ENCODE data around the gene SLC38A9. TPM values are rescaled to one million over a fixed set of nuclear protein-coding genes. Genes with fewer than 3 reads are reported as not detected.

Gene SLC38A9
- polyA plus RNA-seq, 1 of the 3 experiments (the other 2 are of a cell fraction) = 6.9 TPM

DNA sequence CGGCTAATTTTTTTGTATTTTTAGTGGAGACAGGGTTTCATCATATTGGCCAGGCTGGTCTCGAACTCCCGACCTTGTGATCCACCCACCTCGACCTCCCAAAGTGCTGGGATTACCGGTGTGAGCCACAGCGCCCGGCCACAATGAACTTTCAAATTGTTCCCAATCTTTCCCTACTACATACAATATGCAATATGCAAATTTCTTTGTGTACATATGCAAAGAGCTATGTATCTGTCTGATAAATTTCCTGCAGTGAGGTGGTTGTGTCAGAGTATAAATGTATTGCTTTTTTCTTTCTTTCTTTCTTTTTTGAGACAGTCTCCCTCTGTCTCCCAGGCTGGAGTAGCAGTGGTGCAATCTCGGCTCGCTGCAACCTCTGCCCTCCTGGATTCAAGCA lies 128.5 kb downstream of the SLC38A9 start:
- WGBS (ENCODE audit: low lambda C conversion rate) = 89% methylated on average over 9 of the region's 9 CpGs
- Histone ChIP-seq H3K27me3 (ENCODE audit: insufficient read depth) (no peaks in the 10 kb centered on the region), H3K4me1 (ENCODE audit: control insufficient read depth in 1 of 2, insufficient read depth in 2 of 2, low read depth in 1 of 2, low read length in 1 of 2) (no peaks in the 10 kb centered on the region), H3K79me2 (ENCODE audit: insufficient read depth) (no peaks in the 10 kb centered on the region), H3K4me3 (ENCODE audit: low read depth in 2 of 2, low read length in 1 of 2) (no peak overlapping the region), H4K20me1 (ENCODE audit: insufficient read depth) (no peaks in the 10 kb centered on the region), H3K9me2 (no peaks in the 10 kb centered on the region), H3K36me3 (replicated peaks in 1 of 2; ENCODE audit: control insufficient read depth in 1 of 2, insufficient read depth in 2 of 2, low read length in 1 of 2) (no peaks in the 10 kb centered on the region), H2AFZ (ENCODE audit: low read depth) (no peak overlapping the region), H3K27ac (ENCODE audit: low read depth in 2 of 2, low read length in 1 of 2) (no peak overlapping the region), H3F3A (replicated peaks; ENCODE audit: insufficient read depth) (no peaks in the 10 kb centered on the region), H3K4me2 (no peak overlapping the region), H3K9ac (no peak overlapping the region), H3K9me3 (no peaks in the 10 kb centered on the region)
- CTCF ChIA-PET = no interaction called here
- no peak for DNase-seq
- POLR2A ChIA-PET = no interaction called here
- no peak for TF ChIP-seq EZH2phosphoT487 (IDR thresholded peaks at IDR 0.05; ENCODE audit: borderline replicate concordance, low read depth)
- TF ChIP-seq GATA2 (CRISPR knock-in tag; IDR thresholded peaks at IDR 0.05) = no peak
- TF ChIP-seq NRF1 (IDR thresholded peaks at IDR 0.05; ENCODE audit: low read depth, low read length) = no peak
- no peak for TF ChIP-seq EP300 (IDR thresholded peaks at IDR 0.05; ENCODE audit: borderline replicate concordance in 1 of 2, low read depth in 1 of 2, low read length in 1 of 2)
- TF ChIP-seq RXRA (IDR thresholded peaks at IDR 0.05; ENCODE audit: borderline replicate concordance, low read depth) = no peak
- TF ChIP-seq JUND (IDR thresholded peaks at IDR 0.05) = no peak
- no peak for TF ChIP-seq NFIC (IDR thresholded peaks at IDR 0.05; ENCODE audit: borderline replicate concordance)
- TF ChIP-seq MXI1 (IDR thresholded peaks at IDR 0.05; ENCODE audit: low read depth, low read length) = no peak
- TF ChIP-seq MEF2A (IDR thresholded peaks at IDR 0.05; ENCODE audit: borderline replicate concordance, low read depth) = no peak
- no peak for TF ChIP-seq FOXM1 (IDR thresholded peaks at IDR 0.05; ENCODE audit: low read depth)

DNA sequence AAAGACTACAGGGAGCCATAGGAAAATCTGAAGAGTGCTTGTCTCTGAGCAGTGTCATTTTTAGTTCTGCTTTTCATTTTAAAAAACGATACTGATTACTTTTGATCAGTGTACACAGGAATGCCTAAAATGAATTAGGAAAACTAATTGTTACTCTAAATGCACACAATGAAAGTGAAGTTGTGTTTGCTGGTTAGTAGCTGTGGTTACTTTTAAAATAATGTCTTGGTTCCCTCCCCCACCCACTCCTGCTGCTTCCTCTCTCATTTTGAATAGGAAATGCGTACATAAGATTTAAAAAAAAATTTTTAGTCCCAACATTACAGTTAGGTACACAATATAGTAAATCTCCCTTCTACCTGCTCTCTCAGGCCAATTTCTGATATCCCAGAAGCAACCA lies 129.9 kb downstream of the SLC38A9 start:
- no peak for DNase-seq
- Histone ChIP-seq H3K27ac (ENCODE audit: low read depth in 2 of 2, low read length in 1 of 2) (no peak overlapping the region), H3K4me3 (ENCODE audit: low read depth in 2 of 2, low read length in 1 of 2) (no peak overlapping the region), H3F3A (replicated peaks; ENCODE audit: insufficient read depth) (no peaks in the 10 kb centered on the region), H3K79me2 (ENCODE audit: insufficient read depth) (no peaks in the 10 kb centered on the region), H3K27me3 (ENCODE audit: insufficient read depth) (no peaks in the 10 kb centered on the region), H3K9me3 (no peaks in the 10 kb centered on the region), H2AFZ (ENCODE audit: low read depth) (no peak overlapping the region; the same call in 1 of the 2 replicates), H3K4me2 (no peak overlapping the region), H3K9ac (no peak overlapping the region), H3K9me2 (no peaks in the 10 kb centered on the region), H4K20me1 (ENCODE audit: insufficient read depth) (no peaks in the 10 kb centered on the region), H3K36me3 (replicated peaks in 1 of 2; ENCODE audit: control insufficient read depth in 1 of 2, insufficient read depth in 2 of 2, low read length in 1 of 2) (no peaks in the 10 kb centered on the region), H3K4me1 (ENCODE audit: control insufficient read depth in 1 of 2, insufficient read depth in 2 of 2, low read depth in 1 of 2, low read length in 1 of 2) (no peaks in the 10 kb centered on the region; a peak in 1 of 4 replicates)
- 63% methylated on average over 2 of the region's 2 CpGs for WGBS (ENCODE audit: low lambda C conversion rate)
- POLR2A ChIA-PET = no interaction called here
- CTCF ChIA-PET = no interaction called here
- TF ChIP-seq NRF1 (IDR thresholded peaks at IDR 0.05; ENCODE audit: low read depth, low read length) (no peak), RXRA (IDR thresholded peaks at IDR 0.05; ENCODE audit: borderline replicate concordance, low read depth) (no peak)

DNA sequence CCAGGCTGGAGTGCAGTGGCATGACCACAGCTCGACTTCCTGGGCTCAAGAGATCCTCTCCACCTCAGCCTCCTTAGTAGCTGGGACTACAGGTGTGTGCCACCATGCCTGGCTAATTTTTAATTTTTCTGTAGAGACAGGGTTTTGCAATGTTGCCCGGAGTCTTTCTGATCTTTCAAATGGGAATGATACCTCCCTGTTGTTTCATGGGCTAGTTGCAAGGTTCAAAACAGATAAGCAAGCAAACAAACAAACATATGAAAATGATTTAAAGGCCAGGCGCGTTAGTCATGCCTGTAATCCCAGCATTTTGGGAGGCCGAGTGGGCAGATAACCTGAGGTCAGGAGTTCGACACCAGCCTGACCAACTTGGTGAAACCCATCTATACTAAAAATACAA lies 132.1 kb downstream of the SLC38A9 start:
- no peak overlapping the region for H3K9ac ChIP-seq
- 85% methylated on average over 6 of the region's 6 CpGs for WGBS (ENCODE audit: low lambda C conversion rate)
- H3K9me2 ChIP-seq = no peaks in the 10 kb centered on the region
- no peaks in the 10 kb centered on the region for H4K20me1 ChIP-seq (ENCODE audit: insufficient read depth)
- no peaks in the 10 kb centered on the region for H3K36me3 ChIP-seq (replicated peaks in 1 of 2; ENCODE audit: control insufficient read depth in 1 of 2, insufficient read depth in 2 of 2, low read length in 1 of 2)
- H3K4me2 ChIP-seq = no peak overlapping the region
- H3K9me3 ChIP-seq = no peaks in the 10 kb centered on the region
- H3K4me1 ChIP-seq (ENCODE audit: control insufficient read depth in 1 of 2, insufficient read depth in 2 of 2, low read depth in 1 of 2, low read length in 1 of 2) = no peaks in the 10 kb centered on the region; a peak in 1 of 4 replicates
- no peaks in the 10 kb centered on the region for H3K27me3 ChIP-seq (ENCODE audit: insufficient read depth)
- H2AFZ ChIP-seq (ENCODE audit: low read depth) = no peak overlapping the region
- ChIA-PET POLR2A (no interaction called here), CTCF (no interaction called here)
- H3K4me3 ChIP-seq (ENCODE audit: low read depth in 2 of 2, low read length in 1 of 2) = no peak overlapping the region
- TF ChIP-seq, protein P1, sequence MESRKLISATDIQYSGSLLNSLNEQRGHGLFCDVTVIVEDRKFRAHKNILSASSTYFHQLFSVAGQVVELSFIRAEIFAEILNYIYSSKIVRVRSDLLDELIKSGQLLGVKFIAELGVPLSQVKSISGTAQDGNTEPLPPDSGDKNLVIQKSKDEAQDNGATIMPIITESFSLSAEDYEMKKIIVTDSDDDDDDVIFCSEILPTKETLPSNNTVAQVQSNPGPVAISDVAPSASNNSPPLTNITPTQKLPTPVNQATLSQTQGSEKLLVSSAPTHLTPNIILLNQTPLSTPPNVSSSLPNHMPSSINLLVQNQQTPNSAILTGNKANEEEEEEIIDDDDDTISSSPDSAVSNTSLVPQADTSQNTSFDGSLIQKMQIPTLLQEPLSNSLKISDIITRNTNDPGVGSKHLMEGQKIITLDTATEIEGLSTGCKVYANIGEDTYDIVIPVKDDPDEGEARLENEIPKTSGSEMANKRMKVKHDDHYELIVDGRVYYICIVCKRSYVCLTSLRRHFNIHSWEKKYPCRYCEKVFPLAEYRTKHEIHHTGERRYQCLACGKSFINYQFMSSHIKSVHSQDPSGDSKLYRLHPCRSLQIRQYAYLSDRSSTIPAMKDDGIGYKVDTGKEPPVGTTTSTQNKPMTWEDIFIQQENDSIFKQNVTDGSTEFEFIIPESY (IDR thresholded peaks at IDR 0.05; ENCODE audit: borderline replicate concordance, low read depth) = no peak
- TF ChIP-seq SIN3A (IDR thresholded peaks at IDR 0.05; ENCODE audit: borderline replicate concordance, low read depth, low read length) (no peak), FOXJ3 (CRISPR knock-in tag; IDR thresholded peaks at IDR 0.05) (no peak), MXI1 (IDR thresholded peaks at IDR 0.05; ENCODE audit: low read depth, low read length) (no peak)
- no peaks in the 10 kb centered on the region for H3F3A ChIP-seq (replicated peaks; ENCODE audit: insufficient read depth)
- H3K79me2 ChIP-seq (ENCODE audit: insufficient read depth) = no peaks in the 10 kb centered on the region
- no peak overlapping the region for H3K27ac ChIP-seq (ENCODE audit: low read depth in 2 of 2, low read length in 1 of 2)
- no peak for DNase-seq
